Neural cell (in vitro differentiated cells): ENCODE measurements around the gene PTPRG. TPM values are rescaled to one million over a fixed set of nuclear protein-coding genes. Genes with fewer than 3 reads are reported as not detected.

Source experiments
- H2AFZ ChIP-seq: fragments of 200-600, 300-800 bp; sonication (generic), shearing (Covaris generic); 2 replicates; pipeline ENCODE4 v1.6.0; 2014; ENCODE audit warnings: low read depth, mild to moderate bottlenecking, antibody characterized with exemption, low read length, moderate library complexity
- H3F3A ChIP-seq: fragments of 200-600 bp; shearing (Covaris generic); 2 replicates; pipeline ENCODE4 v1.6.1; 2016; ENCODE audit warnings: mild to moderate bottlenecking, moderate library complexity, mixed read lengths, antibody characterized with exemption, low read length; ENCODE audit not compliant: insufficient read depth, poor library complexity, severe bottlenecking
- H3K27ac ChIP-seq: fragments of 200-600, 300-800 bp; sonication (generic), shearing (Covaris generic); 2 replicates; pipeline ENCODE4 v1.5.1; 2014; ENCODE audit warnings: mild to moderate bottlenecking, low read length, moderate library complexity
- H3K27me3 ChIP-seq: fragments of 300-800, 200-600 bp; sonication (generic), shearing (Covaris generic); 2 replicates; pipeline ENCODE4 v1.6.0; 2014; ENCODE audit warnings: mild to moderate bottlenecking, low read depth, low read length, moderate library complexity; ENCODE audit not compliant: insufficient read depth
- H3K36me3 ChIP-seq: fragments of 300-800, 200-600 bp; sonication (generic), shearing (Covaris generic); 2 replicates; pipeline ENCODE4 v1.5.1; 2014; ENCODE audit warnings: mild to moderate bottlenecking, antibody characterized with exemption, low read length, moderate library complexity; ENCODE audit not compliant: insufficient read depth
- H3K4me2 ChIP-seq: fragments of 300-800, 200-600 bp; sonication (generic), shearing (Covaris generic); 2 replicates; pipeline ENCODE4 v1.6.0; 2014; ENCODE audit warnings: mild to moderate bottlenecking, low read length
- H3K4me3 ChIP-seq: fragments of 300-800, 200-600 bp; sonication (generic), shearing (Covaris generic); 2 replicates; pipeline ENCODE4 v1.5.1; 2014; ENCODE audit warnings: mild to moderate bottlenecking, low read length, moderate library complexity
- H3K79me2 ChIP-seq: fragments of 200-600 bp; shearing (Covaris generic); replicated peaks from 2 replicates; pipeline ENCODE4 v1.6.0; 2014; ENCODE audit warnings: mild to moderate bottlenecking, low read length, moderate library complexity; ENCODE audit not compliant: insufficient read depth
- H3K9ac ChIP-seq: fragments of 300-800, 200-600 bp; sonication (generic), shearing (Covaris generic); 2 replicates; pipeline ENCODE4 v1.6.1; 2016; ENCODE audit warnings: mild to moderate bottlenecking, low read length, mixed read lengths
- H3K9me2 ChIP-seq: fragments of 200-600 bp; shearing (Covaris generic); 2 replicates; pipeline ENCODE4 v1.6.1; 2016; ENCODE audit warnings: mild to moderate bottlenecking, low read length, mixed read lengths; ENCODE audit not compliant: insufficient read depth
- H3K9me3 ChIP-seq: fragments of 200-600, 300-800 bp; sonication (generic), shearing (Covaris generic); 2 replicates; pipeline ENCODE4 v1.6.1; 2016; ENCODE audit warnings: mild to moderate bottlenecking, mixed run types, low read length, moderate library complexity, mixed read lengths
- H4K20me1 ChIP-seq: fragments of 200-600 bp; shearing (Covaris generic); 2 replicates; pipeline ENCODE4 v1.6.1; 2016; ENCODE audit warnings: mild to moderate bottlenecking, mixed run types; ENCODE audit not compliant: insufficient read depth
- CTCF ChIP-seq: fragments of 450-650 bp; IDR thresholded peaks from 2 replicates; pipeline ENCODE4 v1.5.1; 2014; ENCODE audit warnings: antibody characterized with exemption, mild to moderate bottlenecking, moderate library complexity; ENCODE audit not compliant: poor library complexity, severe bottlenecking
- EP300 ChIP-seq: fragments of 450-650 bp; conservative IDR thresholded peaks from 2 replicates; pipeline ENCODE4 v1.6.1; 2014; ENCODE audit warnings: antibody characterized with exemption, mild to moderate bottlenecking, moderate library complexity; ENCODE audit not compliant: poor library complexity, severe bottlenecking
- EZH2 ChIP-seq: fragments of 200-600, 300-800 bp; shearing (Covaris generic), sonication (generic); IDR thresholded peaks from 2 replicates; pipeline ENCODE4 v1.6.1; 2014; ENCODE audit warnings: antibody characterized with exemption, low read length, borderline replicate concordance, mild to moderate bottlenecking; ENCODE audit not compliant: insufficient read depth, poor library complexity, severe bottlenecking
- MXI1 ChIP-seq: fragments of 450-650 bp; conservative IDR thresholded peaks from 2 replicates; pipeline ENCODE4 v1.6.1; 2014; ENCODE audit warnings: antibody characterized with exemption, mild to moderate bottlenecking; ENCODE audit not compliant: poor library complexity, severe bottlenecking
- POLR2AphosphoS5 ChIP-seq: IDR thresholded peaks from 2 replicates; pipeline ENCODE4 v1.6.1; 2012
- RAD21 ChIP-seq: fragments of 450-650 bp; conservative IDR thresholded peaks from 2 replicates; pipeline ENCODE4 v1.6.1; 2014; ENCODE audit warnings: antibody characterized with exemption, mild to moderate bottlenecking, moderate library complexity
- REST ChIP-seq: IDR thresholded peaks from 2 replicates; pipeline ENCODE4 v1.6.1; 2012; ENCODE audit warnings: borderline replicate concordance
- SMC3 ChIP-seq: fragments of 450-650 bp; conservative IDR thresholded peaks from 2 replicates; pipeline ENCODE4 v1.6.1; 2014; ENCODE audit warnings: antibody characterized with exemption, mild to moderate bottlenecking, moderate library complexity; ENCODE audit not compliant: poor library complexity
- TAF1 ChIP-seq: IDR thresholded peaks from 2 replicates; pipeline ENCODE4 v1.6.1; 2012; ENCODE audit warnings: low read depth
- polyA plus RNA-seq: library from polyadenylated mRNA; depleted of rRNA; stranded (reverse); fragments of >200 nt; gene quantifications from 2 replicates; pipeline ENCODE4 v1.2.3, GENCODE V29; 2014

Gene PTPRG
- polyA plus RNA-seq, 1 donor from 2014 or later, result 33.1 TPM

- H3K4me3 ChIP-seq, result no peak overlapping the region
- no peaks in the 10 kb centered on the region for H3K9me3 ChIP-seq
- no peaks in the 10 kb centered on the region for H3F3A ChIP-seq
- H3K27me3 ChIP-seq, result no peaks in the 10 kb centered on the region
- no peaks in the 10 kb centered on the region for H3K9me2 ChIP-seq
- H3K27ac ChIP-seq, result no peak overlapping the region
- no peak for TF ChIP-seq REST
- TF ChIP-seq RAD21, result no peak
- TF ChIP-seq MXI1, result no peak
- TF ChIP-seq EP300, result no peak
- no peak for TF ChIP-seq TAF1
- no peak for TF ChIP-seq EZH2
- TF ChIP-seq SMC3, result no peak
- TF ChIP-seq POLR2AphosphoS5, result no peak
- TF ChIP-seq CTCF, result no peak
- no peaks in the 10 kb centered on the region for H4K20me1 ChIP-seq
- H3K36me3 ChIP-seq, result no peaks in the 10 kb centered on the region
- no peaks in the 10 kb centered on the region for H3K79me2 ChIP-seq
- no peak overlapping the region for H3K4me2 ChIP-seq
- no peak overlapping the region for H2AFZ ChIP-seq
- no peak overlapping the region for H3K9ac ChIP-seq
These were observed 320.9 kb downstream of the PTPRG start for GRCh38 chr3:61882253-61882652.

GRCh38 chr3:61884794-61885193 is 323.4 kb downstream of the PTPRG start:
- H3K4me3 ChIP-seq, result no peak overlapping the region
- H3F3A ChIP-seq, result no peaks in the 10 kb centered on the region
- no peaks in the 10 kb centered on the region for H3K79me2 ChIP-seq
- no peaks in the 10 kb centered on the region for H3K36me3 ChIP-seq
- H2AFZ ChIP-seq, result no peak overlapping the region
- H3K9ac ChIP-seq, result no peak overlapping the region
- H3K27ac ChIP-seq, result no peak overlapping the region
- no peaks in the 10 kb centered on the region for H3K9me3 ChIP-seq
- no peaks in the 10 kb centered on the region for H4K20me1 ChIP-seq
- H3K4me2 ChIP-seq, result no peak overlapping the region
- H3K9me2 ChIP-seq, result no peaks in the 10 kb centered on the region
- H3K27me3 ChIP-seq, result no peaks in the 10 kb centered on the region
- no peak for TF ChIP-seq POLR2AphosphoS5
- TF ChIP-seq SMC3, result no peak
- no peak for TF ChIP-seq MXI1
- TF ChIP-seq RAD21, result no peak
- TF ChIP-seq CTCF, result no peak
- no peak for TF ChIP-seq EP300
- TF ChIP-seq TAF1, result no peak
- TF ChIP-seq EZH2, result no peak
